Activated naive CD4-positive, alpha-beta T cell treated with anti-CD3 and anti-CD28 coated beads, Interleukin-2, amount 50 U/mL, for 24 hours (primary cell): Measurements from ENCODE around the gene PPIH.
"Not testable (repeated sequence)": the region's sequence is repeated elsewhere in the genome, so short reads cannot be mapped to it uniquely, and the experiment has no call there.

Experiments used
- H3K27ac Mint-ChIP-seq: one replicate; pipeline ENCODE4 v1.8.0; 2021; ENCODE audit warnings: mild to moderate bottlenecking, mixed read lengths
- H3K27me3 Mint-ChIP-seq: one replicate; pipeline ENCODE4 v1.8.0; 2021; ENCODE audit warnings: mixed read lengths
- H3K36me3 Mint-ChIP-seq: one replicate; pipeline ENCODE4 v1.8.0; 2021; ENCODE audit warnings: mixed read lengths
- H3K4me1 Mint-ChIP-seq: one replicate; pipeline ENCODE4 v1.8.0; 2021; ENCODE audit warnings: mixed read lengths
- H3K4me3 Mint-ChIP-seq: one replicate; pipeline ENCODE4 v1.8.0; 2021; ENCODE audit warnings: mild to moderate bottlenecking, mixed read lengths
- H3K9me3 Mint-ChIP-seq: one replicate; pipeline ENCODE4 v1.8.0; 2021; ENCODE audit warnings: mixed read lengths

Gene PPIH

DNA sequence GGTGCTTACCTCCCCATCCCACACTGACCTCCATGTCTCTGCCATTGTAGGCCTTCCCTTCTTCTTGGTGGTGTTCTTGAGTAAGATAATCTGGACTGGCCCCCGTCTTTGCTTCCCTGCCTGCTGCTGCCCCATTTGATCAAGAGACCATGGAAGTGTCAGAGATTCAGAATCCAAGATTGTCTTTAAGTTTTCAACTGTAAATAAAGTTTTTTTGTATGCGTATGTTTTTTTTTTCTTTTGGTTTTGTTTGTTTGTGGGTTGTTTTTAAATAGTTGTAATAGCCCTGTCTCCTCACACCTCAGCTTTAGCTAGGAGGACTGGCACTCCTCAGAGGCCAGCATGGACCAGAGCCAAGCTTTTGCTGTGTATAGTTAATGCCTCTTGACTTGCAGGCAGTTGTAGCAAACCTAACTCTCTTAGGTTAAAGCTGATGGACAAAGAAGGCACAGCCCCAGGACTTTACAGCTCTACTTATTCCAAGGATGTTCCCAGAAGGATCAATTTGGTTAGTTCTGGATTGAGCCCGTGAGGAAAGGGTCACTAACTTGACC, 18.4 kb downstream of the PPIH start:
- H3K27ac Mint-ChIP-seq: no peak overlapping the region
- no peaks in the 10 kb centered on the region for H3K27me3 Mint-ChIP-seq
- H3K4me3 Mint-ChIP-seq: no peak overlapping the region
- H3K9me3 Mint-ChIP-seq: no peaks in the 10 kb centered on the region
- peaks cover 8% of the 10 kb centered on the region for H3K36me3 Mint-ChIP-seq
- H3K4me1 Mint-ChIP-seq: peaks cover 20% of the 10 kb centered on the region

DNA sequence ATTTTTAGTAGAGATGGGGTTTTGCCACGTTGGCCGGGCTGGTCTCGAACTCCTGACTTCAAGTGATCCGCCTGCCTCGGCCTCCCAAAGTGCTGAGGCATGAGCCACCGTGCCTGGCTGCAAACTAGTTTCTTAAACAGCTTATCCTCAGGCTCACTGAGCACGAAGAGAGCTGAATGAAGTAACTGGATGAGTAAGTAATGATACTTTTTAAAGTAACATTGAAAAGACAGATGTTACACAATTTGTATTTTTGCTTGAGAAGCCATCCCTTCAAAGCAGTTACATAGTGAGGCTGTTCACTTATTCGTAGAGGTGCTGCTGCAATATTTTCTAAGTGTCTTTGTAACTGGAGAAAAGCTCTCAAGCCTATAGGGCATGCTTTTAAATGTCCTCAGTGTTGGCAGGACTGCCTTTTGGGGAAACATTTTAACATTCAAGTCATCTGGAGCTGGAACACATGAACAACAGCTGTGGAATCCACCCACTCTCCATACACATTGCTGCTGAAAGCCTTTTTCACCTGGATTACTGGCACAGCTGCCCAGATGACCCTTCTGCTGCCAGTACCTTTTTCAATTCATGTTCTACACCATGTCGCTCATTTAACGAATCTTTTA, 21.3 kb downstream of the PPIH start:
- Mint-ChIP-seq H3K9me3 (no peaks in the 10 kb centered on the region), H3K27ac (no peak overlapping the region), H3K4me3 (peak overlapping the region; percentile 26), H3K27me3 (no peaks in the 10 kb centered on the region), H3K4me1 (peaks cover 29% of the 10 kb centered on the region), H3K36me3 (peaks cover 18% of the 10 kb centered on the region)

DNA sequence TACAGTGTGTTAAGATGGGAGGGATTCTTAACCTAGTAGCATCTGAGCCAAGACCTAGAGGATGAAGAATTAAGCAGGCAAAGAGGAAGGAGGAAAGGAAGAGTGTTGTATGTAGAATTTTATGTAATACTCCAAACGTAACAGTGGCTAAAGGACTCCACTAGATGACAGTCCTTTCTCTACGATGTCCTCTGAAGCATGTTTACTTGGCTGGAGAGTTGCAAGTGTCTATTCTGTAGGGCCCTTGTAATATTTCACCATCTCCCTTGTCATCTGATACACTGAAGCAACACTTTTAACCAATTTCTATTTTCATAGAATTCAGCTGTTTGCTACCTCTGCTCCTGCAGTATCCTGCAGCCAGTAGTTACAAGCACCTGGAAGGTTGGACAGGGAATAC, 21.8 kb downstream of the PPIH start:
- Mint-ChIP-seq H3K27me3 (no peaks in the 10 kb centered on the region), H3K27ac (no peak overlapping the region), H3K9me3 (no peaks in the 10 kb centered on the region), H3K4me3 (peak overlapping the region; percentile 97), H3K36me3 (peaks cover 24% of the 10 kb centered on the region), H3K4me1 (peaks cover 35% of the 10 kb centered on the region)

- H3K4me1 Mint-ChIP-seq: peaks cover 45% of the 10 kb centered on the region
- peaks cover 29% of the 10 kb centered on the region for H3K36me3 Mint-ChIP-seq
- no peaks in the 10 kb centered on the region for H3K27me3 Mint-ChIP-seq
- H3K4me3 Mint-ChIP-seq: peak overlapping the region; percentile 97
- H3K27ac Mint-ChIP-seq: peak overlapping the region; percentile 99
- H3K9me3 Mint-ChIP-seq: no peaks in the 10 kb centered on the region
Measured at GRCh38 chr1:42680921-42681683, 22.9 kb downstream of the PPIH start.

GRCh38 chr1:42681741-42682483, 23.7 kb downstream of the PPIH start, which contains the start of gene YBX1:
Gene YBX1 (plus strand): TSS chr1:42682418. CDS start chr1:42682566, 148 bp downstream.
- Mint-ChIP-seq H3K9me3 (no peaks in the 10 kb centered on the region), H3K36me3 (peaks cover 28% of the 10 kb centered on the region), H3K4me1 (peaks cover 53% of the 10 kb centered on the region), H3K27ac (peak within 1 kb of the TSS; percentile 99), H3K4me3 (peak within 1 kb of the TSS; percentile 100), H3K27me3 (no peaks in the 10 kb centered on the region)

- H3K9me3 Mint-ChIP-seq, H3K27me3 Mint-ChIP-seq: not testable (repeated sequence)
- H3K4me1 Mint-ChIP-seq: peaks cover 56% of the 10 kb centered on the region
- peaks cover 28% of the 10 kb centered on the region for H3K36me3 Mint-ChIP-seq
- H3K27ac Mint-ChIP-seq: peak overlapping the region; percentile 99
- peak overlapping the region; percentile 97 for H3K4me3 Mint-ChIP-seq
Measured at GRCh38 chr1:42682484-42682738, 24.2 kb downstream of the PPIH start.

DNA sequence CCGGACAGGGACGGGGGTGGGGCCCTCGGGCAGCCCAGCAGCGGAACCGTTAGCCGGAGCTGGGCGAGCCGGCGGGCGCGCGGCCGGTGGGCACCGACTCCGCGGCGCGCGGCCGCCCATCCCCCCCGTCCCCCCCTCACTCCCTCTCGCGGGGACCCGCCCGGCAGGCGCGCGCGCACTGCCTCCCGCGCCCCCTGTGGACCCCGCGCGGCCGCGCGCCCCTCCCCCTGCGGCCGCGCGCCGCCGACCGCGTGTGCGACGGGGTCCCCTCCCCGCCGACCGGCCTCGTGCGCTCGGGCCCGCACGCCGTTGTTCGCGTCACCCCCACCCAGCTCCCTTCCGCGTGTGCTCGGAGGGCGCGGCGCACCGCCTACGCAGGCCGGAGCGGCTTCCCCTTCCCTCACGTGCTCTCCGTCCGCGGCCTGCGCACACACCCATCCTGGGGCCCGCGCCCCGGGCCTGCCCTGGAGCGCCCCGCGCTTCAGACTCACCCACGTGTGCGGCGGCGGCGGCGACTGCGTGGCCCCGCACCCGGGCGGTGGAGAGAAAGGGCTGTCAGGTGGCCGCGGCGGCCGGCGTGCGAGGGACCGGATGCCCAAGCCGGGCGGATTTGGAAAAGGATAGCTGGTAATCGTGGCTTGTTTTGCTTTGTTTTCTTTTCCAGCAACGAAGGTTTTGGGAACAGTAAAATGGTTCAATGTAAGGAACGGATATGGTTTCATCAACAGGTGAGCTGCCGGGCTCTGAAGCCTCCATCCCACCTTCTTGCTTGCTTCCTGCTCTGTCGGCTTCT, 24.7 kb downstream of the PPIH start:
- H3K27ac Mint-ChIP-seq: peak overlapping the region; percentile 99
- peak overlapping the region; percentile 100 for H3K4me3 Mint-ChIP-seq
- peaks cover 61% of the 10 kb centered on the region for H3K4me1 Mint-ChIP-seq
- H3K9me3 Mint-ChIP-seq: no peaks in the 10 kb centered on the region
- H3K27me3 Mint-ChIP-seq: no peaks in the 10 kb centered on the region
- H3K36me3 Mint-ChIP-seq: peaks cover 33% of the 10 kb centered on the region

DNA sequence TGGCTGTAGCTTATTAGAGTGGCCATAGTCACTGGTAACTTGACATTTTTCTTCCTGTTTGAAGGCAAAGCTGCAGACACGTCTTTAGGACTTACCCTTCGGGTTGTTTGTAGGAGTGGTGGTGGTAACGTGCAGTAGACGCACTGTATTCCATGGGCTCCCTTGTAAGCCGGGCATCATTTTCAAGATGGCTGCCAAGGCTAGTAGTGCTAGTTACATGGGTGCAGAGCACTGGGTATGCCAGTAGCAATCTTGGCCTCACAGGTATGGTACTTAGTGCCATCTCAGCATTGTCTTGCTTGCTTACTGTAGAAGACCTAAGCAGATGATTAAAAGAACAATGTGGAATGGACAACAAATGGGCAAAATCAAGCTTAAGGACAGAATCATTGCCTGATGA, 25.9 kb downstream of the PPIH start:
- Mint-ChIP-seq H3K27ac (peak overlapping the region; percentile 99), H3K36me3 (peaks cover 32% of the 10 kb centered on the region), H3K9me3 (no peaks in the 10 kb centered on the region), H3K4me1 (peaks cover 70% of the 10 kb centered on the region), H3K4me3 (peak overlapping the region; percentile 100), H3K27me3 (no peaks in the 10 kb centered on the region)

DNA sequence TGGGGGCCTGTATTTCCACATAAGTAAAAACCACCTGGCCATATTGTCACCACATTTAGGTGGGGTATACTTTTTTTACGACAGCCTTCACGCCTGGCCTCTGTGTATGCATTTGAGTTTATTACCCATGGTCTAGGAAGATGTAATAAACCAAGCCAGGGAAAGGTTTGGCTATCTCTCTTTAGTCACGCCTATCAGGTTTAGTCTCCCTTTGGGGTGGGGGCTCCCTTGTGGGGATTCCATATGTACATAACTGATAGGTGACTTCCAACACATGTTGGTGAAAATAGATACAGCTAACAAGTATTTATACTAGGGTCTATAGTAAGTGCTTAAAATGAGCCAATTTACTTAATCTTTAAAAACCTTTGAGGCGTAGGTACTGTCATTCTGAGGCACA, 28.2 kb downstream of the PPIH start:
- Mint-ChIP-seq H3K36me3 (peaks cover 34% of the 10 kb centered on the region), H3K27me3 (no peaks in the 10 kb centered on the region), H3K27ac (no peak overlapping the region), H3K9me3 (no peaks in the 10 kb centered on the region), H3K4me1 (peaks cover 76% of the 10 kb centered on the region), H3K4me3 (peak overlapping the region; percentile 100)

- H3K27ac Mint-ChIP-seq: no peak overlapping the region
- H3K4me1 Mint-ChIP-seq: peaks cover 96% of the 10 kb centered on the region
- no peaks in the 10 kb centered on the region for H3K27me3 Mint-ChIP-seq
- peak overlapping the region; percentile 72 for H3K4me3 Mint-ChIP-seq
- no peaks in the 10 kb centered on the region for H3K9me3 Mint-ChIP-seq
- peaks cover 19% of the 10 kb centered on the region for H3K36me3 Mint-ChIP-seq
Measured at GRCh38 chr1:42689912-42690311, 31.7 kb downstream of the PPIH start.

DNA sequence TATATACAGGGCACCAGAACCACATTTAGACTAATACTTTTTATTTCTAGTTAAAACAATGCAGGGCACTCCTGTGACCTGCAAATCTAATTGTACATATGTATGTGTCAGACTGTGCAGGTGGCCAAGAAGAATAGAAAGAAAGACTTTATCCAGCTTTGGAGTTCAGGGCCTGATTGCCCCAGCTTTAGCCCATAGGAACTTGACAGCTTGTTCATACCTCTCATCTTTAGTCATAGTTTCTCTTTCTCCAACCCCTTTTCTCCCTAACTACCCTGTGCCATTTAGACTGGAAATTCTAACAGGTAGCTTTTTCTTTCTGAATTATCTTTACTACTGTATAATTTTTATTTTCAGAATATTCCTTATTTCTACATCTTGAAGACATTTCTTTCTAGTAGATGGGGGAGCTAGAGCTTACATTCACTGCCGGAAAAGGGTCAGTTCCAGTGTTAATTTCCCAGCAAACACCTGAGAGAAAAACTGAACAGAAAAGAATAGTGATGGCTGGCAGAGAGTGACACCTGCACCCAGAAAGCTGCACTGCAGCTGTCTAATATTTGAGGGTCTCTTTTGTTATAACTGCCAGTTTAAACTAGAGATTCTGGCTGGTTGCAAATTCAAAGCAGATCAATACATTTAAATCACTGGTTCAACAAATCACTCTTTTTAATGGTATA, 32.4 kb downstream of the PPIH start:
- H3K27ac Mint-ChIP-seq: no peak overlapping the region
- no peaks in the 10 kb centered on the region for H3K9me3 Mint-ChIP-seq
- H3K36me3 Mint-ChIP-seq: peaks cover 19% of the 10 kb centered on the region
- peak overlapping the region; percentile 44 for H3K4me3 Mint-ChIP-seq
- H3K4me1 Mint-ChIP-seq: peaks cover 96% of the 10 kb centered on the region
- H3K27me3 Mint-ChIP-seq: no peaks in the 10 kb centered on the region

- peaks cover 24% of the 10 kb centered on the region for H3K36me3 Mint-ChIP-seq
- H3K4me1 Mint-ChIP-seq: peaks cover 96% of the 10 kb centered on the region
- no peaks in the 10 kb centered on the region for H3K9me3 Mint-ChIP-seq
- H3K27me3 Mint-ChIP-seq: no peaks in the 10 kb centered on the region
- no peak overlapping the region for H3K27ac Mint-ChIP-seq
- peak overlapping the region; percentile 70 for H3K4me3 Mint-ChIP-seq
Measured at GRCh38 chr1:42691157-42691498, 32.9 kb downstream of the PPIH start.

DNA sequence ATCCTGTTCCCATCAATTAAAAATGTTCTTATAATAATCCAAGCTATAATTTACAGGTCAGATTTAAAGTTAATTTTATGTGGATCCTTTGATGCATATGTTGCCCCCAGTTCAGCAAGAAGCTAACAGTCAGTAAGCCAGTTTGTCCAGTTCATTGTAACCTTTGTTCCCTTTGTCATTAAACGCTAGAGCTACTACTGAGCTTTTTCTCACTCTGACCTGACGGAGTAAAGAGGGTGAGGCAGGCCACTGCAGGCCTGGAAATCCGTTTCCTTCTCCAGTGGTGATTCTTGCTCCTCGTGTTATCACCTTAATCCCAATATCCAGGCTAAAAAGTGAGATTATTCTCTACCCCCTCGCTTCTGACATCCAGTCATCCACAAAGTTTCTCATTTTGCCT, 34.2 kb downstream of the PPIH start:
- peak overlapping the region; percentile 3 for H3K27ac Mint-ChIP-seq
- peaks cover 24% of the 10 kb centered on the region for H3K36me3 Mint-ChIP-seq
- H3K4me3 Mint-ChIP-seq: peak overlapping the region; percentile 19
- no peaks in the 10 kb centered on the region for H3K9me3 Mint-ChIP-seq
- H3K27me3 Mint-ChIP-seq: no peaks in the 10 kb centered on the region
- H3K4me1 Mint-ChIP-seq: peaks cover 86% of the 10 kb centered on the region

DNA sequence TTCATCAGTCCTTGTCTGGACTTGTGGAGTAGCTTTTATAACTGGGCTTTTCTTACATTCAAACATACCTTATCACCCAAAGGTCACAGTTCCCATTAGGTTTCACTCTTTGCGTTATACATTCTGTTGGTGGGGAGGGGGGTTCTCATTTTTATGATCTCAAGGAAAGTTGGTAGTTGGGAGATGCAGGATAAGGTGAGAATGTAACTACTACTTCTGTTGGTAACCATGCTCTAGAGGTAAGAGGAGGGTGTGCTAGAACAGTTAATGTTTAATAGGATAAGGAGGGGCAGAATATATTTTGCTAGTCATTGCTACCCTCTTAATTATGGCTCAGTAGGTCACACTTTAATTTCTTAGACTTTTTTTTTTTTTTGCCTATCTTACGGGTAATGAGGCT, 34.7 kb downstream of the PPIH start:
- Mint-ChIP-seq H3K36me3 (peaks cover 20% of the 10 kb centered on the region), H3K27ac (peak overlapping the region; percentile 3), H3K4me3 (peak overlapping the region; percentile 19), H3K27me3 (no peaks in the 10 kb centered on the region), H3K9me3 (no peaks in the 10 kb centered on the region), H3K4me1 (peaks cover 81% of the 10 kb centered on the region)
